Panc1 (cell line): Measurements from ENCODE around the gene HLA-A. TPM values are rescaled to one million over a fixed set of nuclear protein-coding genes. Genes with fewer than 3 reads are reported as not detected.

Experiments
- ATAC-seq: fragments of 200-7000 bp; cut with Tn5 transposase; 2 replicates; pipeline ENCODE4 v1.9.1; 2020; ENCODE audit warnings: mild to moderate bottlenecking, moderate library complexity
- BruUV-seq: library from RNA; stranded (reverse); fragments of 400-500 nt; replicated peaks from 2 replicates; lab custom pipeline; 2021; lab: Mats Ljungman, UMichigan
- CTCF ChIA-PET: fragments of 300-600 bp; sonication (Branson Sonifier 250); formaldehyde crosslinking; loops from one replicate; lab custom pipeline; 2022; ENCODE audit warnings: antibody characterized with exemption; lab: Charles Lee
- POLR2A ChIA-PET: fragments of 300-600 bp; sonication (Branson Sonifier 250); formaldehyde crosslinking; loops from one replicate; lab custom pipeline; 2022; ENCODE audit warnings: antibody characterized with exemption; lab: Charles Lee
- DNase-seq: peaks from one replicate; pipeline ENCODE4 v3.0.0-alpha.2; 2010; ENCODE audit warnings: low read depth, low spot score
- H3K27ac ChIP-seq: 2 replicates; pipeline ENCODE4 v1.5.1; 2011; ENCODE audit warnings: mild to moderate bottlenecking, low read length, inconsistent platforms
- H3K27me3 ChIP-seq: fragments of 200-500 bp; sonication (Bioruptor generic); 2 replicates; pipeline ENCODE4 v1.6.0; 2014; ENCODE audit warnings: low read length, inconsistent platforms; ENCODE audit not compliant: control insufficient read depth, insufficient read depth
- H3K36me3 ChIP-seq: fragments of 200-500 bp; sonication (Bioruptor generic); 2 replicates; pipeline ENCODE4 v1.5.1; 2014; ENCODE audit warnings: inconsistent platforms, mild to moderate bottlenecking, low read length, moderate library complexity; ENCODE audit not compliant: control insufficient read depth, insufficient read depth
- H3K4me1 ChIP-seq: 2 replicates; pipeline ENCODE4 v1.5.1; 2011; ENCODE audit warnings: inconsistent platforms, mild to moderate bottlenecking, low read length, moderate library complexity; ENCODE audit not compliant: control insufficient read depth, insufficient read depth
- H3K4me3 ChIP-seq, 2 experiments: 2 replicates each; pipeline ENCODE4 v1.5.1; 2011 to 2012; ENCODE audit warnings: low read depth in 2 of 2, low read length in 2 of 2, mild to moderate bottlenecking in 2 of 2, inconsistent platforms in 1 of 2, moderate library complexity in 1 of 2
- H3K9me3 ChIP-seq: fragments of 200-500 bp; sonication (Bioruptor generic); 2 replicates; pipeline ENCODE4 v1.5.1; 2014; ENCODE audit warnings: low read depth, mild to moderate bottlenecking, inconsistent platforms, low read length, moderate library complexity; ENCODE audit not compliant: control insufficient read depth, insufficient read depth
- CTCF ChIP-seq: fragments of 450-650 bp; IDR thresholded peaks from 2 replicates; pipeline ENCODE4 v1.5.1; 2017; ENCODE audit warnings: mild to moderate bottlenecking
- POLR2AphosphoS5 ChIP-seq: IDR thresholded peaks from 2 replicates; pipeline ENCODE4 v1.6.1; 2012; ENCODE audit warnings: mild to moderate bottlenecking, low read depth, low read length, moderate library complexity
- REST ChIP-seq, 2 experiments: IDR thresholded peaks; 2 replicates each; pipeline ENCODE4 v1.6.1; 2011 to 2012; ENCODE audit warnings: low read depth in 2 of 2, control low read depth in 1 of 2, low read length in 1 of 2, mild to moderate bottlenecking in 1 of 2, moderate library complexity in 1 of 2; ENCODE audit not compliant: insufficient read depth in 1 of 2
- SIN3A ChIP-seq: IDR thresholded peaks from 2 replicates; pipeline ENCODE4 v1.6.1; 2012; ENCODE audit warnings: low read depth, mild to moderate bottlenecking, low read length, moderate library complexity, borderline replicate concordance; ENCODE audit not compliant: insufficient read depth
- TCF7L2 ChIP-seq: IDR thresholded peaks from 2 replicates; pipeline ENCODE4 v1.6.1; 2011; ENCODE audit warnings: mild to moderate bottlenecking, low read depth, low read length, inconsistent platforms
- in situ Hi-C: cut with HindIII; loops from 2 replicates; pipeline ENCODE4 v1.10.0; 2016; ENCODE audit warnings: low sequenced_read_pairs, low pct_unique_long_range_greater_than_20kb
- intact Hi-C: fragments of 100-400 bp; cut with micrococcal nuclease; formaldehyde crosslinking; loops from one replicate; pipeline ENCODE4 v1.10.0; 2022; ENCODE audit not compliant: unreplicated experiment
- total RNA-seq: library from RNA; stranded (reverse); gene quantifications from one replicate; pipeline ENCODE4 v1.2.1, GENCODE V29; 2021; ENCODE audit not compliant: unreplicated experiment

The HLA-A gene
- total RNA-seq, 1 experiment from 2014 or later, result 397 TPM

GRCh38 chr6:29968905-29969304 lies 26.6 kb downstream of the HLA-A start:
- intact Hi-C loops, result no loop called here

GRCh38 chr6:29970711-29971110 lies 28.4 kb downstream of the HLA-A start:
- DNase-seq (no peak), ATAC-seq (no peak)
- in situ Hi-C loops, result no loop called here
- peaks cover 32% of the 10 kb centered on the region for H3K4me1 ChIP-seq
- ChIA-PET CTCF (no interaction called here), POLR2A (no interaction called here)
- H3K36me3 ChIP-seq, result no peaks in the 10 kb centered on the region
- TF ChIP-seq CTCF (no peak), TCF7L2 (no peak), REST (IDR thresholded peaks at IDR 0.05; ENCODE audit: insufficient read depth in 1 of 2, low read depth in 2 of 2, low read length in 1 of 2) (no peak), SIN3A (no peak), POLR2AphosphoS5 (no peak)
- H3K9me3 ChIP-seq, result no peaks in the 10 kb centered on the region
- no peaks in the 10 kb centered on the region for H3K27me3 ChIP-seq
- no peak overlapping the region for H3K4me3 ChIP-seq
- H3K27ac ChIP-seq, result no peak overlapping the region
- no TSS peak for BruUV-seq
- intact Hi-C loops, result no loop called here

More at GRCh38 chr6:29968905-29969304, 26.6 kb downstream of the HLA-A start:
- Histone ChIP-seq H3K4me1 (peaks cover 37% of the 10 kb centered on the region), H3K27me3 (no peaks in the 10 kb centered on the region), H3K36me3 (no peaks in the 10 kb centered on the region), H3K4me3 (no peak overlapping the region), H3K9me3 (no peaks in the 10 kb centered on the region), H3K27ac (peak overlapping the region; percentile 63; the same call in 1 of the 2 replicates)
- POLR2A ChIA-PET, result no interaction called here
- CTCF ChIA-PET, result no interaction called here
- BruUV-seq, result no TSS peak
- in situ Hi-C loops, result no loop called here
- TF ChIP-seq CTCF (no peak), SIN3A (no peak), REST (IDR thresholded peaks at IDR 0.05; ENCODE audit: insufficient read depth in 1 of 2, low read depth in 2 of 2, low read length in 1 of 2) (no peak), POLR2AphosphoS5 (no peak), TCF7L2 (no peak)
- DNase-seq (no peak), ATAC-seq (no peak)
